ENCODE results near the gene TGFB2.

GRCh38 chr1:218298398-218298797, 46.7 kb upstream of the TGFB2 start:
- TF ChIP-seq CTCF (IDR thresholded peaks at IDR 0.05) (no peak), POLR2A (IDR thresholded peaks at IDR 0.05) (no peak)

All from sigmoid colon (tissue), 3 donors.